Measurements from ENCODE around the gene HPRT1. TPM values are rescaled to one million over a fixed set of nuclear protein-coding genes. Genes with fewer than 3 reads are reported as not detected.

Gene HPRT1, protein sequence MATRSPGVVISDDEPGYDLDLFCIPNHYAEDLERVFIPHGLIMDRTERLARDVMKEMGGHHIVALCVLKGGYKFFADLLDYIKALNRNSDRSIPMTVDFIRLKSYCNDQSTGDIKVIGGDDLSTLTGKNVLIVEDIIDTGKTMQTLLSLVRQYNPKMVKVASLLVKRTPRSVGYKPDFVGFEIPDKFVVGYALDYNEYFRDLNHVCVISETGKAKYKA
- 20.3 TPM for total RNA-seq

DNA sequence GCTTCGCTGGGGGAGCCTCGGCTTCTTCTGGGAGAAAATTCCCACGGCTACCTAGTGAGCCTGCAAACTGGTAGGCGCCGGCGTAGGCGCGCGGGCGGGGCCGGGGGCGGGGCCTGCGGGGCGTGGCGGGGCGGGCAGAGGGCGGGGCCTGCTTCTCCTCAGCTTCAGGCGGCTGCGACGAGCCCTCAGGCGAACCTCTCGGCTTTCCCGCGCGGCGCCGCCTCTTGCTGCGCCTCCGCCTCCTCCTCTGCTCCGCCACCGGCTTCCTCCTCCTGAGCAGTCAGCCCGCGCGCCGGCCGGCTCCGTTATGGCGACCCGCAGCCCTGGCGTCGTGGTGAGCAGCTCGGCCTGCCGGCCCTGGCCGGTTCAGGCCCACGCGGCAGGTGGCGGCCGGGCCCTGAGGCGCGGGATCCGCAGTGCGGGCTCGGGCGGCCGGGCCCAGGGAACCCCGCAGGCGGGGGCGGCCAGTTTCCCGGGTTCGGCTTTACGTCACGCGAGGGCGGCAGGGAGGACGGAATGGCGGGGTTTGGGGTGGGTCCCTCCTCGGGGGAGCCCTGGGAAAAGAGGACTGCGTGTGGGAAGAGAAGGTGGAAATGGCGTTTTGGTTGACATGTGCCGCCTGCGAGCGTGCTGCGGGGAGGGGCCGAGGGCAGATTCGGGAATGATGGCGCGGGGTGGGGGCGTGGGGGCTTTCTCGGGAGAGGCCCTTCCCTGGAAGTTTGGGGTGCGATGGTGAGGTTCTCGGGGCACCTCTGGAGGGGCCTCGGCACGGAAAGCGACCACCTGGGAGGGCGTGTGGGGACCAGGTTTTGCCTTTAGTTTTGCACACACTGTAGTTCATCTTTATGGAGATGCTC lies at the start of gene HPRT1:
Gene HPRT1 (plus strand): TSS at position 161 of the 857 bp plus-strand sequence. CDS start 147 bp downstream, at position 308.
- DNase-seq (ENCODE audit: low spot score in 2 of 2), result peak; percentile 16 to 88
- TF ChIP-seq, protein P1, sequence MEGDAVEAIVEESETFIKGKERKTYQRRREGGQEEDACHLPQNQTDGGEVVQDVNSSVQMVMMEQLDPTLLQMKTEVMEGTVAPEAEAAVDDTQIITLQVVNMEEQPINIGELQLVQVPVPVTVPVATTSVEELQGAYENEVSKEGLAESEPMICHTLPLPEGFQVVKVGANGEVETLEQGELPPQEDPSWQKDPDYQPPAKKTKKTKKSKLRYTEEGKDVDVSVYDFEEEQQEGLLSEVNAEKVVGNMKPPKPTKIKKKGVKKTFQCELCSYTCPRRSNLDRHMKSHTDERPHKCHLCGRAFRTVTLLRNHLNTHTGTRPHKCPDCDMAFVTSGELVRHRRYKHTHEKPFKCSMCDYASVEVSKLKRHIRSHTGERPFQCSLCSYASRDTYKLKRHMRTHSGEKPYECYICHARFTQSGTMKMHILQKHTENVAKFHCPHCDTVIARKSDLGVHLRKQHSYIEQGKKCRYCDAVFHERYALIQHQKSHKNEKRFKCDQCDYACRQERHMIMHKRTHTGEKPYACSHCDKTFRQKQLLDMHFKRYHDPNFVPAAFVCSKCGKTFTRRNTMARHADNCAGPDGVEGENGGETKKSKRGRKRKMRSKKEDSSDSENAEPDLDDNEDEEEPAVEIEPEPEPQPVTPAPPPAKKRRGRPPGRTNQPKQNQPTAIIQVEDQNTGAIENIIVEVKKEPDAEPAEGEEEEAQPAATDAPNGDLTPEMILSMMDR (IDR thresholded peaks at IDR 0.05), result no peak
- no peaks in the 10 kb centered on the region for H3K9me3 ChIP-seq
- H3K4me3 ChIP-seq, result peak within 1 kb of the TSS; percentile 70 to 81
- H3K36me3 ChIP-seq, result no peaks in the 10 kb centered on the region
- H3K4me1 ChIP-seq, result no peaks in the 10 kb centered on the region
- H3K27ac ChIP-seq, result peak within 1 kb of the TSS; percentile 71 to 80
- intact Hi-C loops (cut with DNase I), result loop anchor here (10.0 kb wide), 1 partner anchor 345 kb away; a partner anchor contains a TSS
- H3K27me3 ChIP-seq, result no peaks in the 10 kb centered on the region

DNA sequence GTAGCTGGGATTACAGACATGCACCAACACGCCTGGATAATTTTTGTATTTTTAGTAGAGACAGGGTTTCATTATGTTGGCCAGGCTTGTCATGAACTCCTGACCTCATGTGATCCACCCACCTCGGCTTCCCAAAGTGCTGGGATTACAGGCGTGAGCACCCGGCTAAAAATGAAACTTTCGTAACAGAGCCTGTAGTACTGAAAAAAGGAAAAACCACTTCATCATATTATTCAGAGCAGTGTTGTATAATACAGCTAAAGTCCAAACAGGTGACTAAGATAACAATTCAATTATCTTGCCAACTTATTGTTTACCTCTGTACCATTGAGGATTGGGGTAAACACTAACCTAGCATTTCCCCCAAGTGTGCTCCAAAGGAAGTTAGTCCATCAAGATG lies 43.9 kb upstream of the HPRT1 start:
- no peaks in the 10 kb centered on the region for H3K4me1 ChIP-seq
- TF ChIP-seq, protein P1 (IDR thresholded peaks at IDR 0.05), result no peak
- intact Hi-C loops (cut with DNase I), result no loop called here
- H3K9me3 ChIP-seq, result no peaks in the 10 kb centered on the region
- H3K4me3 ChIP-seq, result no peak overlapping the region
- no peaks in the 10 kb centered on the region for H3K36me3 ChIP-seq
- DNase-seq (ENCODE audit: low spot score in 2 of 2), result no peak
- H3K27me3 ChIP-seq, result no peaks in the 10 kb centered on the region
- H3K27ac ChIP-seq, result no peak overlapping the region

GRCh38 chrX:134418317-134419113 lies 41.5 kb upstream of the HPRT1 start:
- DNase-seq (ENCODE audit: low spot score in 2 of 2), result no peak
- TF ChIP-seq, protein P1 (IDR thresholded peaks at IDR 0.05), result no peak
- Histone ChIP-seq H3K4me1 (no peaks in the 10 kb centered on the region), H3K27me3 (no peaks in the 10 kb centered on the region), H3K27ac (no peak overlapping the region), H3K4me3 (no peak overlapping the region), H3K36me3 (no peaks in the 10 kb centered on the region), H3K9me3 (no peaks in the 10 kb centered on the region)
- intact Hi-C loops (cut with DNase I), result no loop called here

DNA sequence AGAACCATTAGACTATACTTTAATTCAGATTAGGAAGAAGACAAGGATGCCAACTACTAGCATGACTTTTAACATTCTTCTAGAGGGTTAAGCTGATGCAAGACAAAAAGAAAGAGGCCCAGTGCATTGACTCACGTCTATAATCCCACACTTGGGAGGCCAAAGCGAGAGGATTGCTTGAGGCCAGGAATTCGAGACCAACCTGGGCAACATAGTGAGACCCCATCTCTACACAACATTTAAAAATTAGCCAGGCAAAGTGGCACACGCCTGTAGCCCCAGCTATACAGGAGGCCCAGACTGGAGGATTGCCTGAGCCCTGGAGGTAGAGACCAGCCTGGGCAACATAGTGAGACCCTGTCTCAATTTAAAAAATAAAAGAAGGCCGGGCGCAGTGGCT lies 40.2 kb upstream of the HPRT1 start:
- no peak for DNase-seq (ENCODE audit: low spot score in 2 of 2)
- Histone ChIP-seq H3K27ac (no peak overlapping the region), H3K4me1 (no peaks in the 10 kb centered on the region), H3K27me3 (no peaks in the 10 kb centered on the region), H3K4me3 (no peak overlapping the region), H3K9me3 (no peaks in the 10 kb centered on the region), H3K36me3 (no peaks in the 10 kb centered on the region)
- intact Hi-C loops (cut with DNase I), result no loop called here
- TF ChIP-seq, protein P1 (IDR thresholded peaks at IDR 0.05), result no peak

- intact Hi-C loops (cut with DNase I), result no loop called here
- no peaks in the 10 kb centered on the region for H3K9me3 ChIP-seq
- no peak overlapping the region for H3K27ac ChIP-seq
- H3K4me1 ChIP-seq, result no peaks in the 10 kb centered on the region
- TF ChIP-seq, protein P1 (IDR thresholded peaks at IDR 0.05), result no peak
- H3K36me3 ChIP-seq, result no peaks in the 10 kb centered on the region
- DNase-seq (ENCODE audit: low spot score in 2 of 2), result no peak
- no peaks in the 10 kb centered on the region for H3K27me3 ChIP-seq
- no peak overlapping the region for H3K4me3 ChIP-seq
Observed at GRCh38 chrX:134423606-134424005, 36.4 kb upstream of the HPRT1 start.
